NCI-H128 (cell line): ENCODE data around the gene LIMCH1.
"Not testable (repeated sequence)": the region's sequence is repeated elsewhere in the genome, so short reads cannot be mapped to it uniquely, and the experiment has no call there.

Experiments used
- DNase-seq: peaks from one replicate; lab custom pipeline; 2025; ENCODE audit not compliant: unreplicated experiment; lab: John Stamatoyannopoulos, UW

LIMCH1 gene

GRCh38 chr4:41538017-41538733 lies at the start of gene LIMCH1:
Gene LIMCH1, plus strand, starts transcription at chr4:41538157. Its CDS starts 67,839 bp downstream, at chr4:41605996.
- DNase-seq, result no peak

GRCh38 chr4:41491081-41491576 lies 46.8 kb upstream of the LIMCH1 start:
- not testable (repeated sequence) for DNase-seq

GRCh38 chr4:41496977-41497376 lies 41.0 kb upstream of the LIMCH1 start:
- DNase-seq, result no peak

GRCh38 chr4:41498177-41498576 lies 39.8 kb upstream of the LIMCH1 start:
- DNase-seq, result no peak

- DNase-seq, result no peak
Observed at GRCh38 chr4:41504167-41504818, 33.7 kb upstream of the LIMCH1 start.

- no peak for DNase-seq
Observed at GRCh38 chr4:41505161-41505661, 32.7 kb upstream of the LIMCH1 start.

- no peak for DNase-seq
Observed at GRCh38 chr4:41506130-41506529, 31.8 kb upstream of the LIMCH1 start.

- DNase-seq, result no peak
Observed at GRCh38 chr4:41507291-41507947, 30.5 kb upstream of the LIMCH1 start.

GRCh38 chr4:41509451-41509866 lies 28.5 kb upstream of the LIMCH1 start:
- no peak for DNase-seq

- DNase-seq, result no peak
Observed at GRCh38 chr4:41510179-41510578, 27.8 kb upstream of the LIMCH1 start.

GRCh38 chr4:41512136-41512535 lies 25.8 kb upstream of the LIMCH1 start:
- no peak for DNase-seq

GRCh38 chr4:41512596-41512995 lies 25.4 kb upstream of the LIMCH1 start:
- DNase-seq, result no peak

- DNase-seq, result no peak
Observed at GRCh38 chr4:41514169-41514568, 23.8 kb upstream of the LIMCH1 start.

- no peak for DNase-seq
Observed at GRCh38 chr4:41514766-41515481, 23.0 kb upstream of the LIMCH1 start.

- DNase-seq, result no peak
Observed at GRCh38 chr4:41517121-41517520, 20.8 kb upstream of the LIMCH1 start.

GRCh38 chr4:41517747-41518146 lies 20.2 kb upstream of the LIMCH1 start:
- DNase-seq, result no peak

- DNase-seq, result no peak
Observed at GRCh38 chr4:41524425-41524824, 13.5 kb upstream of the LIMCH1 start.

- DNase-seq, result no peak
Observed at GRCh38 chr4:41525129-41525528, 12.8 kb upstream of the LIMCH1 start.

- DNase-seq, result no peak
Observed at GRCh38 chr4:41526628-41527027, 11.3 kb upstream of the LIMCH1 start.

GRCh38 chr4:41528512-41529205 lies 9.3 kb upstream of the LIMCH1 start:
- no peak for DNase-seq
